PC-9 (cell line): Measurements from ENCODE around the gene GAB4.

ENCODE experiments used
- EZH2 ChIP-seq: fragments of 200-600 bp; sonication (generic); IDR thresholded peaks from 2 replicates; pipeline ENCODE4 v1.8.0; 2017; ENCODE audit warnings: antibody characterized with exemption, low read depth
- TF ChIP-seq, protein P1 (sequence below): fragments of 200-600 bp; sonication (generic); conservative IDR thresholded peaks from 2 replicates; pipeline ENCODE4 v1.6.1; 2017; ENCODE audit warnings: mixed run types, antibody characterized with exemption, mild to moderate bottlenecking, moderate library complexity

DNA sequence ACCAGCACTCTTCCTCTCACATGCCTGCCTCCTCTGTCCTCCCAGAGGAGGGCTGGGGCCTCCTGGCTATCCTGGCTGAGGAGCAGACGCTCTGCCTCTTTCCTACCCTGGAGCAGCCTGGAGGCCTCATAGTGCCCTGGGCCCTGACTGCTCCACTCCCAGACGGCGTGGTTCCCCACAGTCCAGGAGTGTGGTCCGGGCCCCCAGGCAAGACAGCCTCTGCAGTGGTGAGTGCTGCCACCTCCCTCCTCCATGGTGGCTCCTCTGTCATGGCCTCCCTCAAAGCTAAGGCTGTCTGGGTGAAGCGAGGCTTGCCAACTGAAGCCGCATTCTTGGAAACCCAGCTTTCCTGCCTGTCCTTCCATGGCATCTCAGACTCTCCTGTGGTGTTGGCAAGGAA lies 19.8 kb downstream of the GAB4 start:
- TF ChIP-seq, protein P1, sequence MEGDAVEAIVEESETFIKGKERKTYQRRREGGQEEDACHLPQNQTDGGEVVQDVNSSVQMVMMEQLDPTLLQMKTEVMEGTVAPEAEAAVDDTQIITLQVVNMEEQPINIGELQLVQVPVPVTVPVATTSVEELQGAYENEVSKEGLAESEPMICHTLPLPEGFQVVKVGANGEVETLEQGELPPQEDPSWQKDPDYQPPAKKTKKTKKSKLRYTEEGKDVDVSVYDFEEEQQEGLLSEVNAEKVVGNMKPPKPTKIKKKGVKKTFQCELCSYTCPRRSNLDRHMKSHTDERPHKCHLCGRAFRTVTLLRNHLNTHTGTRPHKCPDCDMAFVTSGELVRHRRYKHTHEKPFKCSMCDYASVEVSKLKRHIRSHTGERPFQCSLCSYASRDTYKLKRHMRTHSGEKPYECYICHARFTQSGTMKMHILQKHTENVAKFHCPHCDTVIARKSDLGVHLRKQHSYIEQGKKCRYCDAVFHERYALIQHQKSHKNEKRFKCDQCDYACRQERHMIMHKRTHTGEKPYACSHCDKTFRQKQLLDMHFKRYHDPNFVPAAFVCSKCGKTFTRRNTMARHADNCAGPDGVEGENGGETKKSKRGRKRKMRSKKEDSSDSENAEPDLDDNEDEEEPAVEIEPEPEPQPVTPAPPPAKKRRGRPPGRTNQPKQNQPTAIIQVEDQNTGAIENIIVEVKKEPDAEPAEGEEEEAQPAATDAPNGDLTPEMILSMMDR = no peak
- TF ChIP-seq EZH2 = no peak
